ENCODE measurements around the gene KDM4F. TPM values are rescaled to one million over a fixed set of nuclear protein-coding genes. Genes with fewer than 3 reads are reported as not detected.
A peak's percentile ranks its signal among the peaks of the same experiment; 100 is the strongest.
"Not testable (repeated sequence)": the region's sequence is repeated elsewhere in the genome, so short reads cannot be mapped to it uniquely, and the experiment has no call there.

The KDM4F gene
- not detected for polyA plus RNA-seq (ENCODE audit: low read depth in 6 of 6)

DNA sequence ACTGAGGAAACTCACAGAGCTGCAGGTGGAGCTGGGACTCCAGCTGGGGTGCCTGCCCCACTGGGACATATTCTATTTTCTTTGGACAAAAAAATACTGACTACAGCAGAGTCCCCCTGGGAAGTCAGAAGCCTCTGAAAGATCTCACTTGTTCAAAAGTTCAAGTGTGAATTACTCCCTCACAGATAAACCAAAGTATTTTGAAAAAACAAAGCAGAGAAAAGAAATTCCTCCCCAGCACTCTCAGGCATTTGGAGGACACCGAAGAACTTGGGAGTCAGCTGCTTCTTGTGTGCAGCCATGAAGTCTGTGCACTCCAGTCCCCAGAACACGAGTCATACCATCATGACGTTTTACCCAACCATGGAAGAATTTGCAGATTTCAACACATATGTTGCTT, at the start of gene KDM4F:
TSS of gene KDM4F (plus strand) at position 301 of the 400 bp plus-strand sequence.
- H3K36me3 Mint-ChIP-seq; DNase-seq; ATAC-seq (ENCODE audit: low read depth in 2 of 2); H3K9me3 Mint-ChIP-seq; H3K4me3 Mint-ChIP-seq; H3K4me1 Mint-ChIP-seq: not testable (repeated sequence)
- Mint-ChIP-seq H3K27ac (peak within 1 kb of the TSS in 1 of 6 donors; percentile 21), H3K27me3 (peaks cover 5 to 42% (median 42%) of the 10 kb centered on the region in 3 donors)

DNA sequence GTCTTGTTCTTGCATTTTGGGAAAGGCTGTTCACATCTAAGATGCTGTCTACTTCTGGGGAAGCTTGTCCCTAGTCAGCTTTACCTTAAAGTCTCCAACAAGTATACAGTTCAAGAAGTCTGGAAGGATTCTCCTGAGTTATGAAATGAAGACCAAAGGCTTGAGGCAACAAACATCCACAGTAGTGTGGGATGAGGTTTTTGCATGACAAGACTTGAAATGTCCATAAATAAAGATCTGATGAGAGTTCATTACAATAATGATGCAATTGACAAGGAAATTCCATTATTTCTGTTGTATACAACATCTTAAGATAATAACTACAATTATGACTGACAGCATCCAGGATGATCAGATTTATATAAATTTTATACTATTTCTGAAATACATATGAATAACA, 45.5 kb upstream of the KDM4F start:
- Mint-ChIP-seq H3K27me3 (peaks cover 15 to 20% (median 16%) of the 10 kb centered on the region in 3 donors), H3K4me3 (peak overlapping the region in 1 of 8 donors; percentile 18), H3K27ac (no peak overlapping the region), H3K36me3 (no peaks in the 10 kb centered on the region), H3K9me3 (peaks cover 0 to 10% (median 3%) of the 10 kb centered on the region in 7 donors), H3K4me1 (no peaks in the 10 kb centered on the region)
- ATAC-seq (ENCODE audit: low read depth in 2 of 2) (no peak), DNase-seq (no peak)

DNA sequence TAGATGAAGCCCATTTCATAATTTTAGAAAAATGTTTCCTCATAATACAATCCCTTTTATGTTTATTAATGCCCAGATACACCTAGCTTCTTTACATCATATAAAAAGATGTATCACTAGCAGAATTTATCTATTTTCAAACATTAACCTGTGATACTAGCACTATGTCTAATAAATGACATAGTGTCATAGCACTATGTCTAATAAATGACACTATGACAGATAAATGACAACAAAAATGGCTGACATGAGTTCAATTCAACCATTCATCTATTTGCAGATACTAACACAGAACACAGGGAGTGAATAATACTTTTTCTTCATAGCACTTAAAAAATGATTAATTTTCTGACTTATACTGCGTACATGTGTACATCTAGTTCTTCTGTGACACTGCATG, 43.6 kb upstream of the KDM4F start:
- no peak overlapping the region for H3K4me3 Mint-ChIP-seq
- H3K27me3 Mint-ChIP-seq: peaks cover 16 to 20% (median 20%) of the 10 kb centered on the region in 3 donors

DNA sequence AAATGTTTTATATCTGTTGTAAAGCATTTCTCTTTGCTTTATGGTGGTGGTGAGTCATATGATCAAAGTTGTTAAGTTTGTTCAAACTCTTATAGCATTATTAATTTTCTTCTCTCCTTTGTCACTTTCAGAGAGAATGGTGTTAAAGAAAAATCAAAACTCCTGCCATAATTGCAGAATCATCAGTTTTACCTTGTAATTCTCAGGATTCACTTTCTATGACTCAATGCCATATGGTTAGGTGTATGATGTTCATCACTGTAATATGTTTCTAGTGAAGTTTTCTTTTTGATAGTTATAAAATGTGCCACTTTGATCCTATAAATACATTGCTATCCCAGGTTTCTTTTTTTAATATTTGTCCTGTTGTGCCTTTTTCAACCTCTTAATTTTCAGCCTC, 37.8 kb upstream of the KDM4F start:
- Mint-ChIP-seq H3K9me3 (peaks cover 0 to 16% (median 3%) of the 10 kb centered on the region in 7 donors), H3K4me1 (no peaks in the 10 kb centered on the region), H3K27me3 (peaks cover 30 to 44% (median 35%) of the 10 kb centered on the region in 3 donors), H3K36me3 (no peaks in the 10 kb centered on the region), H3K27ac (no peak overlapping the region), H3K4me3 (no peak overlapping the region)
- DNase-seq (no peak), ATAC-seq (ENCODE audit: low read depth in 2 of 2) (no peak)

More for the DNA sequence above, 43.6 kb upstream of the KDM4F start:
- no peaks in the 10 kb centered on the region for H3K36me3 Mint-ChIP-seq
- no peak for ATAC-seq (ENCODE audit: low read depth in 2 of 2)
- H3K27ac Mint-ChIP-seq: no peak overlapping the region
- H3K4me1 Mint-ChIP-seq: no peaks in the 10 kb centered on the region
- H3K9me3 Mint-ChIP-seq: peaks cover 0 to 16% (median 3%) of the 10 kb centered on the region in 7 donors
- DNase-seq: no peak

DNA sequence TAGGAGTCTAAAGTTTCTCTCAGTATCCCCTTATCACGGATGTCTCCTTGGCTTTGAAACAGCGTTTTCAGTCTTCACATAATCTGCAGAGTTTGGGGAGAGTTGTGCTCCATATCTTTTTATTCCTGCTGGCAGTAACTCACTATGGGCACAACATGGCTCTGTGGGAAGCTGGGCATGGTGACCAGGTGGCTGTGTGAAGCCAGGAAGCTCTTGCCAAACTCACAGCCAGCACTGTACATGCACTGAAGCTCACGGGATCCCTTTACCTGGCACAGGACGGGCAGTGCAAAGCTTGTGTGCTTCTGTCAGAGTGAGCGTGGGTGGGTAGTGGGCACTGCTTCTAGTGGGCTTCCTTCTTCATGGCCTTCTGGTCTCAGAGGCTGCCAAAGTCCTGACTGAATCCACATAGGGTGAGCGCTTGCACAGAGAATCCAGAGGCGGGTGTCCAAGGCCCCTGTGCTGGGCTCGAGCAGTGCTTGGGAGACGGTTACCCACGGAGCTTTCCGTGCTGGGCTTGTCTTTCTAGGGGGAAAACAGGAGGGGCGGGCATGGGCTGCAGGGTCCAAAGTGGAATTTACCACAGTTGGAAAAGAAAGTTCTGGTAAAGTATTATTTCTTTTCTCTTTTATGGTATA, 34.9 kb upstream of the KDM4F start:
- Mint-ChIP-seq H3K4me1 (no peaks in the 10 kb centered on the region), H3K36me3 (no peaks in the 10 kb centered on the region), H3K27me3 (peaks cover 27 to 37% (median 30%) of the 10 kb centered on the region in 3 donors), H3K9me3 (peaks cover 0 to 2% (median 0%) of the 10 kb centered on the region in 7 donors), H3K4me3 (no peak overlapping the region), H3K27ac (peak overlapping the region in 1 of 6 donors; percentile 63)
- no peak for DNase-seq
- no peak for ATAC-seq (ENCODE audit: low read depth in 2 of 2)

DNA sequence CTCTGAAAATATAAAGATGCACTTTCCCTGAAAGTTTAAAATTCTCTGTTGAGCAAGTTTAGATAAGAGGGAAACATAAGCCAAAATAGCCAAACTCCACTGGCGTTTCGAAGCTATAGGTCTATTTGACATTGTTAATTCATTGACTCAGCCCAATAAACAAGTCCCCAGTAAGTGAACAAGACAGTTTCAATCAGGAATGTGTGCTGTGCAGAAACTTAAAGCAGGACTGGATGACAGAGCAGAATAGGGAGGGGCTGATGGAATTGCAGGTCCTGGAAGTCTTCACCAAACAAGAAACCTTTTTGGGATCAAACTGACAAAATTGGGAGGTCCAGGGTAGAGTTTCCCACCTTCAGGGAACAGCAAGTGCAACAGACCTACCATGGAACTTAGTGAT, 33.1 kb upstream of the KDM4F start:
- Mint-ChIP-seq H3K27me3 (peaks cover 22 to 37% (median 30%) of the 10 kb centered on the region in 3 donors), H3K4me1 (no peaks in the 10 kb centered on the region), H3K27ac (peak overlapping the region in 1 of 6 donors; percentile 22), H3K36me3 (no peaks in the 10 kb centered on the region), H3K4me3 (peak overlapping the region in 1 of 8 donors; percentile 53), H3K9me3 (peaks cover 0 to 2% (median 0%) of the 10 kb centered on the region in 7 donors)
- no peak for DNase-seq
- ATAC-seq (ENCODE audit: low read depth in 2 of 2): no peak

DNA sequence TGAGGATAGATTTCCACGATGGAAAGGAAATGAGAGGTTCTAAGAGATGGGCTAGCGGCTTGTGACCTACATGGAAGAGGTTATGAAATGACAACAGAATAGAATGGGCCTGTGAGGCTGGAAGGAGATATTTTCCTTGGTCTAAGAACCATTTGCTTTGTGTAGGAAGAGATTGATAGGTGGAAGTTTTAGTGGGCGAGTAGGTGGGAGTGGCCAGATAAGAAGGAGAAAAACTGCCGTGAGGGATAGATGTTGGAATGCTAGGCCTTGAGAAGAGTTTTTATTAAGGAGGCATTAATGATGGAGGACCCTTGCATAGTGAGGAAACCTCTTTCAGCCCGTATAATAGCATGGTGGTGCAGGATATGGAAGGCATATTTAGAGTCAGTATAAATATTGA, 27.8 kb upstream of the KDM4F start:
- not testable (repeated sequence) for H3K9me3 Mint-ChIP-seq; H3K36me3 Mint-ChIP-seq; H3K4me1 Mint-ChIP-seq; H3K27me3 Mint-ChIP-seq; ATAC-seq (ENCODE audit: low read depth in 2 of 2); H3K4me3 Mint-ChIP-seq; H3K27ac Mint-ChIP-seq; DNase-seq

DNA sequence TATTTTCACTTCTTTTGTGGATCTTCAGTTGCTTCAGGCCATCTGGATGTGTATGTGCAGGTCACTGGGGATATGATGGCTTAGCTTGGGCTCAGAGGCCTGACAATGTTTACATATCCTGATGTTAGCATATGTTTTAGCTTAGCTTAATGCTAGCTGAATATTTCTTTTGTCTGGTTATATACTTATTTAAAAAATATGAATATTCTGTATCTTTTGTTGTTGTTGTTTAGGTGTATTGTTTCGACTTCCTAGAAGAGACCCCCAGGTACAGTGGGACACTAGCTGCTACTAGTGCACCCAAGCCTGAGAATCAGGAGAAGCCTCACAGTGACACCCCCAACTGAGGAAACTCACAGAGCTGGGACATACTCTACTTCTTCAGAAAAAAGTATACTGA, 24.3 kb upstream of the KDM4F start, which contains the start of gene KDM4E:
TSS of gene KDM4E (plus strand) at position 301 of the 400 bp plus-strand sequence. CDS start 300 bp downstream, outside the sequence.
- DNase-seq: no peak
- no peak within 1 kb of the TSS for H3K27ac Mint-ChIP-seq
- no peaks in the 10 kb centered on the region for H3K36me3 Mint-ChIP-seq
- no peak for ATAC-seq (ENCODE audit: low read depth in 2 of 2)
- no peaks in the 10 kb centered on the region for H3K27me3 Mint-ChIP-seq
- H3K9me3 Mint-ChIP-seq: no peaks in the 10 kb centered on the region
- no peaks in the 10 kb centered on the region for H3K4me1 Mint-ChIP-seq
- no peak within 1 kb of the TSS for H3K4me3 Mint-ChIP-seq

DNA sequence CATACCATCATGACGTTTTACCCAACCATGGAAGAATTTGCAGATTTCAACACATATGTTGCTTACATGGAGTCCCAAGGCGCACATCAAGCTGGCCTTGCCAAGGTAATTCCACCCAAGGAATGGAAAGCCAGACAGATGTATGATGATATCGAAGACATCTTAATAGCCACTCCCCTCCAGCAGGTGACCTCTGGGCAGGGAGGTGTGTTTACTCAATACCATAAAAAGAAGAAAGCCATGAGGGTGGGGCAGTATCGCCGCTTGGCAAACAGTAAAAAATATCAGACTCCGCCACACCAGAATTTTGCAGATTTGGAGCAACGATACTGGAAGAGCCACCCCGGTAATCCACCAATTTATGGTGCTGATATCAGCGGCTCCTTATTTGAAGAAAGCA, 23.6 kb upstream of the KDM4F start:
- ATAC-seq (ENCODE audit: low read depth in 2 of 2); H3K9me3 Mint-ChIP-seq; DNase-seq; H3K36me3 Mint-ChIP-seq; H3K27ac Mint-ChIP-seq; H3K4me1 Mint-ChIP-seq; H3K4me3 Mint-ChIP-seq; H3K27me3 Mint-ChIP-seq: not testable (repeated sequence)

DNA sequence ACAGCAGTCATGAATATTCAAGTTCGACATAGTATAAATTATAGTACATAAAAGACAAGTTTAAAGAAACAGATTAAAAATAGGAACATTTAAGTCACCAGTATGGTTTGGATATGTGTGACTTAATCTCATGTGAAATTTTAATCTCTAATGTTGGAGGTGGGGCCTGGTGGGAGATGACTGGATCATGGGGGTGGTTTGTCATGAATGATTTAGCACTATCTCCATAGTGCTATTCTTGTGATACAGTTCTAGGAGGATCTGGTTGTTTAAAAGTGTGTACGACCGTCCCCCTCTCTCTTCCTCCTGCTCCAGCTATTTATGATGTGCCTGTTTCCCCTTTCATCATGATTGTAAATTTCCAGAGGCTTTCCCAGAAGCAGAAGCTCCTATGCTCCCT, 20.9 kb upstream of the KDM4F start:
- ATAC-seq (ENCODE audit: low read depth in 2 of 2): no peak
- Mint-ChIP-seq H3K27ac (no peak overlapping the region), H3K4me3 (no peak overlapping the region), H3K9me3 (no peaks in the 10 kb centered on the region), H3K36me3 (no peaks in the 10 kb centered on the region), H3K27me3 (peaks cover 4 to 20% (median 8%) of the 10 kb centered on the region in 3 donors), H3K4me1 (no peaks in the 10 kb centered on the region)
- DNase-seq: no peak

DNA sequence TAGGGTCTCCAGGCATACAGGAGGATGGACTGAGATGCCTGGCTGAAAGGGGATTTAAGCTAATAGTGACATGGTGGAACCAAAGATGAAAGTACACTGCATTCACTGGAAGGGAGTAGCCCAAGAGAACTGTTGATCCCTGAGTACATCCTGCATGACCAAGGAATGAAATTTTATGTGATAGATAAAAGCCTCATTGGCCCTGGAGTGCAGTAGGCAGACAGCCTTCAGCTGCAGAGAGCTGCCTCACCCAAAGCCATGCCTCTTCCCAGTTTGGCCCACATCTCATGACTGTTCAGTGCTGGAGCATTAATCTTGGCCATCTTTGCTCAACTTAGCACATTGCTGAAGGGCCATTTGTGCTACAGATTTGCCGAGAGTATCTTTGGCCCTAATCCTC, 16.2 kb upstream of the KDM4F start:
- Mint-ChIP-seq H3K4me3 (no peak overlapping the region), H3K27ac (no peak overlapping the region), H3K4me1 (peaks cover 0 to 2% (median 1%) of the 10 kb centered on the region in 3 donors), H3K9me3 (no peaks in the 10 kb centered on the region), H3K27me3 (peaks cover 18 to 39% (median 26%) of the 10 kb centered on the region in 3 donors), H3K36me3 (peaks cover 0 to 2% of the 10 kb centered on the region in 2 donors)
- DNase-seq: no peak
- ATAC-seq (ENCODE audit: low read depth in 2 of 2): no peak

DNA sequence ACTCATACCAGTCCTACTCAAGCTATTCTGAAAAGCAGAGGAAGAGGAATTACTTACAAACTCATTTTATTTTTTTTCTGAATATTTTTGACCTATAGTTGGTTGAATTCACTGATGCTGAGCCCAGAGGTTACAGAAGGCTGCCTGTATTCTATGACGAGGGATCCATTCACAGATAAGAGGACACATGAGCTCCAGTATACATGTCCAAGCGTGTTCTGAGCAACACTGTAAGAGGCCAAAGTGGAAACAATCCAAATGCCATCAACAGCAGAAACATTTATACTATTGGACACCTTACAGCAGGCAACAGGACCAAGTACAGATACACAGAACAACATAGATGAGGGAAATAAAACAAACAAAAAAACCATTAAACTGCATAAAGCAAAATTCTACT, 13.9 kb upstream of the KDM4F start:
- DNase-seq (no peak), ATAC-seq (ENCODE audit: low read depth in 2 of 2) (no peak)
- H3K9me3 Mint-ChIP-seq: peaks cover 0 to 4% (median 0%) of the 10 kb centered on the region in 7 donors
- H3K4me3 Mint-ChIP-seq: no peak overlapping the region
- H3K36me3 Mint-ChIP-seq: peaks cover 0 to 7% of the 10 kb centered on the region in 2 donors
- peaks cover 22 to 48% (median 42%) of the 10 kb centered on the region in 3 donors for H3K27me3 Mint-ChIP-seq
- no peak overlapping the region for H3K27ac Mint-ChIP-seq
- H3K4me1 Mint-ChIP-seq: peaks cover 0 to 5% (median 5%) of the 10 kb centered on the region in 3 donors

DNA sequence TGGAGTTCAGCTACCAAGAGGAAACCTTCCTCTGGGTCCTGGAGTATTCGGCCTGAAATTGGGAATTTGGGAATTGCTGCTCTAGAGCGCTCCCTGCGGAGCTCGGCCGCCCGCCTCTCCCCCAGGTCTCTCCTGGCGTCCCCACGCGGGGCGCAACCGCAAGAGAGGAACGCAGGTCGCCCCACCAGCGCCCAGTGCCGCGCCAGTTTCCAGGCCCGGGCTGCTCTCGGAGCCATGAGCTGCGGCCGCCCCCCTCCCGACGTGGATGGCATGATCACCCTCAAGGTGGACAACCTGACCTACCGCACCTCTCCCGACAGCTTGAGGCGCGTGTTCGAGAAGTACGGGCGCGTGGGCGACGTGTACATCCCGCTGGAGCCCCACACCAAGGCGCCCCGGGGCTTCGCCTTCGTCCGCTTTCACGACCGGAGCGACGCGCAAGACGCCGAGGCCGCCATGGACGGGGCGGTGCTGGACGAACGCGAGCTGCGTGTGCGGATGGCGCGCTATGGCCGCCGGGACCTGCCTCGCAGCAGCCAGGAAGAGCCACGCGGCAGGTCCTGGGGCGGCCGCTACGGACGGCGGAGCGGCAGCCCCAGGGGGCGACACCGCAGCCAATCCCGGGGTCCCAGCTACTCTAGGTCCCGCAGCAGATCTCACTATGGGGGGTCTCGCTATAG, 11.7 kb upstream of the KDM4F start:
- H3K36me3 Mint-ChIP-seq, H3K27ac Mint-ChIP-seq, DNase-seq, H3K9me3 Mint-ChIP-seq, H3K4me1 Mint-ChIP-seq: not testable (repeated sequence)
- peak overlapping the region in 6 of 8 donors; percentile 29 to 83 (median 58) for H3K4me3 Mint-ChIP-seq
- peaks cover 32 to 54% (median 48%) of the 10 kb centered on the region in 3 donors for H3K27me3 Mint-ChIP-seq
- peak; percentile 48 to 51 for ATAC-seq (ENCODE audit: low read depth in 2 of 2)

DNA sequence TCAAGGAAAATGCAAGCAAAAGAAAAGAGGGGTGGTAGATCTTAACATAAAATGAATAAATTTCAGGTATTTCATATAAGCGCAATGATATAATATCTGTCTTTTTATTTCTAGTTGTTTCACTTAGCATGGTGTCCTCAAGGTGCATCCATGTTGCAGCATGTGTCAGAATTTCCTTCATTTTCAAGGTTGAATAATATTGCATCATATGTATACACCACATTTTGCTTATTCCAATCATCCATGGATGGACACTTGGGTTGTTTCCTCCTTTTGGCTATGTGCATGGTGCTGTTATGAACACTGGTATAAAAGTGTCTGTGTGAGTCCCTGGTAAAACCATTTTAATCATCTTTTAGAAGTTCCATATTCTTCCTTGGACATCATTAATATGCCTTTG, 7.0 kb upstream of the KDM4F start:
- H3K36me3 Mint-ChIP-seq: peaks cover 0 to 7% of the 10 kb centered on the region in 2 donors

More for the DNA sequence above, 7.0 kb upstream of the KDM4F start:
- H3K9me3 Mint-ChIP-seq: peaks cover 0 to 4% (median 0%) of the 10 kb centered on the region in 7 donors
- no peak for ATAC-seq (ENCODE audit: low read depth in 2 of 2)
- no peak for DNase-seq
- no peak overlapping the region for H3K4me3 Mint-ChIP-seq
- peaks cover 31 to 55% (median 55%) of the 10 kb centered on the region in 3 donors for H3K27me3 Mint-ChIP-seq
- no peak overlapping the region for H3K27ac Mint-ChIP-seq
- peaks cover 0 to 5% (median 5%) of the 10 kb centered on the region in 3 donors for H3K4me1 Mint-ChIP-seq
